Measurements from ENCODE around the gene SAP30L. TPM values are rescaled to one million over a fixed set of nuclear protein-coding genes. Genes with fewer than 3 reads are reported as not detected.
A peak's percentile ranks its signal among the peaks of the same experiment; 100 is the strongest.

Gene SAP30L
- total RNA-seq, 8 experiments from 2014 or later = 10.0 to 27.3 (median 16.7) TPM

- Histone ChIP-seq H3K4me3 (no peak overlapping the region), H3K4me1 (replicated peaks in 1 of 2) (no peaks in the 10 kb centered on the region), H3K27ac (no peak overlapping the region)
- in situ Hi-C loops (cut with MboI; ENCODE audit: low pct_unique_long_range_greater_than_20kb in 2 of 9, low sequenced_read_pairs in 9 of 9, unreplicated experiment in 9 of 9) = loop anchor here in 5 of 9 experiments (5.0 to 25.0 kb wide), 3 partner anchors 134 to 144 kb away; no protein-coding TSS in a partner anchor
- 0 to 100% (median 23%) methylated on average over 1 to 9 of the region's 18 CpGs for WGBS, 10 experiments
- peak; percentile 93 to 100 (median 98) for ATAC-seq (replicated peaks in 6 of 8)
Observed at GRCh38 chr5:154467655-154468354, 22.0 kb downstream of the SAP30L start.

GRCh38 chr5:154470137-154470536 is 24.3 kb downstream of the SAP30L start:
- WGBS, 10 experiments = 6 to 67% (median 41%) methylated on average over 2 of the region's 2 CpGs; no CpG with 5 or more reads in 1 of the 10 experiments
- in situ Hi-C loops (cut with MboI; ENCODE audit: low pct_unique_long_range_greater_than_20kb in 2 of 9, low sequenced_read_pairs in 9 of 9, unreplicated experiment in 9 of 9) = loop anchor here in 4 of 9 experiments (10.0 to 25.0 kb wide), 2 partner anchors 135 to 142 kb away; no protein-coding TSS in a partner anchor
- ATAC-seq (replicated peaks in 6 of 8) = no peak
- no peak overlapping the region for H3K4me3 ChIP-seq
- H3K4me1 ChIP-seq (replicated peaks in 1 of 2) = no peaks in the 10 kb centered on the region
- no peak overlapping the region for H3K27ac ChIP-seq

DNA sequence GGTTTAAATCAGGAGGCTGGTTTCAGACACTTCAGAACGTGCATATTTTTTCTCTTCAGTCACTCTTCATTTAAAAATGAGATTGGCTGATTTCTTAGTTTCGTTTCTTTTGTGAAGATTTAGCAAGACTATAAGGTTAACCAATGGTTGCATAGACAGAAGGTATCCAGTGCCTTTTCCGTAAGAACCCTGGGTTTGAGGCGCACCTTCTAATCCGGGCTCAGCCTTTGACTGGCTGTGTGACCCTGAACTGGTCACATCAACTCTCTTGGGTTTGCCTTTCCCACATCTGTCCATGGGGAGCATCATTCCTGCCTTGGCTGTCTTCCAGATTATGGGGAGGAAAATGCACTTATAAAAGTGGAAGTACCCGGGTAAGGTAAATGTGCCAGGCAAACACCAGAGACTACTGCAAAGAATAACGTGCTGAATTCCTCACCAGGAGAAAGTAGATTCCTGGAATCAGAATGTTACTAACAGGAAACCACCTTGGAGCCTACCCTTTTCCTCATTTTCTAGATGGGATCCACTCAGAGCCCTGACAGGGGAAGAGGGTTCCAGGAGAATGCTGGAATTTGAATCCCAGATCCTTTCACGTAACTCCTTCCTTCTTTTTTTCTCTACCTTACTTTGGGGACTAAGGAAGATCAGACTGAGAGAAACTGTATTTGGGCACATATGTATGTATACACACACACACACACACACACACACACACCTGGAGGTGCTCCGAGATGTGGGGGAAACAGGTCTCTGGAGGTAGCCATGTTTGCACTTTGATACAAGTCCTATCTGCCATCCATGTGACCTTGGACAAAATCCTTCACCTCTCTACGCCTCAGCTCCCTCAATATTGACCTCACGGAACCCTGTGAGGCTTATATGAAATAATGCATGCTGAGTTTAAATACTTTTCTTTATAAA is 25.4 kb downstream of the SAP30L start:
- 6 to 52% (median 15%) methylated on average over 3 to 11 of the region's 11 CpGs; no CpG with 5 or more reads in 2 of the 10 experiments for WGBS, 10 experiments
- Histone ChIP-seq H3K4me1 (replicated peaks in 1 of 2) (no peaks in the 10 kb centered on the region), H3K27ac (no peak overlapping the region), H3K4me3 (no peak overlapping the region)
- in situ Hi-C loops (cut with MboI; ENCODE audit: low pct_unique_long_range_greater_than_20kb in 2 of 9, low sequenced_read_pairs in 9 of 9, unreplicated experiment in 9 of 9) = loop anchor here in 4 of 9 experiments (10.0 to 25.0 kb wide), 2 partner anchors 134 to 141 kb away; no protein-coding TSS in a partner anchor
- no peak for ATAC-seq (replicated peaks in 6 of 8)

GRCh38 chr5:154472871-154473580 is 27.2 kb downstream of the SAP30L start:
- in situ Hi-C loops (cut with MboI; ENCODE audit: low pct_unique_long_range_greater_than_20kb in 2 of 9, low sequenced_read_pairs in 9 of 9, unreplicated experiment in 9 of 9) = loop anchor here in 4 of 9 experiments (10.0 to 25.0 kb wide), 2 partner anchors 132 to 139 kb away; no protein-coding TSS in a partner anchor
- no peak overlapping the region for H3K4me3 ChIP-seq
- no peak overlapping the region for H3K27ac ChIP-seq
- H3K4me1 ChIP-seq (replicated peaks in 1 of 2) = peaks cover 0 to 7% of the 10 kb centered on the region in 2 donors
- ATAC-seq (replicated peaks in 6 of 8) = no peak
- 0 to 42% (median 3%) methylated on average over 1 to 13 of the region's 35 CpGs for WGBS, 10 experiments

GRCh38 chr5:154473581-154474283 is 27.9 kb downstream of the SAP30L start:
- Histone ChIP-seq H3K4me3 (no peak overlapping the region), H3K27ac (no peak overlapping the region), H3K4me1 (replicated peaks in 1 of 2) (peaks cover 0 to 12% of the 10 kb centered on the region in 2 donors)
- in situ Hi-C loops (cut with MboI; ENCODE audit: low pct_unique_long_range_greater_than_20kb in 2 of 9, low sequenced_read_pairs in 9 of 9, unreplicated experiment in 9 of 9) = loop anchor here in 4 of 9 experiments (10.0 to 25.0 kb wide), 2 partner anchors 131 to 139 kb away; no protein-coding TSS in a partner anchor
- ATAC-seq (replicated peaks in 6 of 8) = no peak
- 0 to 80% (median 4%) methylated on average over 1 to 24 of the region's 40 CpGs; no CpG with 5 or more reads in 1 of the 10 experiments for WGBS, 10 experiments

GRCh38 chr5:154474396-154475334 is 28.9 kb downstream of the SAP30L start:
- Histone ChIP-seq H3K4me3 (no peak overlapping the region), H3K27ac (no peak overlapping the region), H3K4me1 (replicated peaks in 1 of 2) (peaks cover 0 to 12% of the 10 kb centered on the region in 2 donors)
- no peak for ATAC-seq (replicated peaks in 6 of 8)
- in situ Hi-C loops (cut with MboI; ENCODE audit: low pct_unique_long_range_greater_than_20kb in 2 of 9, low sequenced_read_pairs in 9 of 9, unreplicated experiment in 9 of 9) = loop anchor here in 7 of 9 experiments (10.0 to 25.0 kb wide), 2 partner anchors 130 to 138 kb away; no protein-coding TSS in a partner anchor
- 0 to 49% (median 23%) methylated on average over 1 to 17 of the region's 17 CpGs; no CpG with 5 or more reads in 1 of the 10 experiments for WGBS, 10 experiments

DNA sequence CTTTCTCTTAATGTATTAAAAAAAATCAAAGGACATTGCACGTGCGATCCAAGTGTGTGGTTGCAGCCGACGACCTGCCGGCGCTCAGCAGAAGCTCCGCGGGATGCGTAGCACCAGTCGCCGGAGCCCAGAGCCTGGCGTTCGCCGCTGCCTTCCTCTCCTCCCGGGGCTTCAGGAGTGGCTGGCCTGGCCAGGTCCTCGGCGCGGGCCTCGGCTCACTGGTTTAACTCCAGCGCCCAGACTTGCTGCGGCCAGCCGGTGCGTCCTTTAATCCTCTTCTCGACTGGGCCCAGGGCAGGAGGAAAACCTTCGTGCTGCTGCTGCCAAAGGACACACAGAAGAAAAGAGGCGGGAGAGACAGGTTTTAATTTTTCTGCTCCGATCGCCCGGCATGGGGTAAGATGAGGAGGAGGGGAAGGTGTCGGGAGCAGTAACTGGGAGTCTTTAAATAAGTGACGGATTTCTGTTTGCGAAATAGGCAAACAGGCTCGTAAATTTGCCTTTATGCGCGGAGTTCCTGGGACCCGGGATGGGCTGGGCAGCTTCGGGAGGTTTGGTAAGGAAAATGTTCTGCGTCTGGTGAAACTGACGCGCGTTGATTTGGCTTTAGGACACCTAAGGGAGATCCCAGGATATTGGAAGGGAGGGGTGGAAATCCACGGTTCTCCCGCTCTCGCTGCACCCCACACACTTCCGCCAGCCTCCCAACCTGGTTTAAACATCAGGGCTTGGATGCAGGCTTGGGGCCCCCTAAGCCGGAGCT is 30.0 kb downstream of the SAP30L start:
- 0 to 22% (median 5%) methylated on average over 1 to 22 of the region's 46 CpGs; no CpG with 5 or more reads in 2 of the 10 experiments for WGBS, 10 experiments
- in situ Hi-C loops (cut with MboI; ENCODE audit: low pct_unique_long_range_greater_than_20kb in 2 of 9, low sequenced_read_pairs in 9 of 9, unreplicated experiment in 9 of 9) = loop anchor here in 4 of 9 experiments (10.0 to 25.0 kb wide), 2 partner anchors 129 to 137 kb away; no protein-coding TSS in a partner anchor
- H3K27ac ChIP-seq = no peak overlapping the region
- H3K4me3 ChIP-seq = no peak overlapping the region
- peaks cover 0 to 12% of the 10 kb centered on the region in 2 donors for H3K4me1 ChIP-seq (replicated peaks in 1 of 2)
- no peak for ATAC-seq (replicated peaks in 6 of 8)

GRCh38 chr5:154476354-154477205 is 30.8 kb downstream of the SAP30L start:
- in situ Hi-C loops (cut with MboI; ENCODE audit: low pct_unique_long_range_greater_than_20kb in 2 of 9, low sequenced_read_pairs in 9 of 9, unreplicated experiment in 9 of 9) = loop anchor here in 4 of 9 experiments (10.0 to 25.0 kb wide), 2 partner anchors 128 to 136 kb away; no protein-coding TSS in a partner anchor
- ATAC-seq (replicated peaks in 6 of 8) = no peak
- 0 to 44% (median 3%) methylated on average over 2 to 15 of the region's 38 CpGs; no CpG with 5 or more reads in 3 of the 10 experiments for WGBS, 10 experiments
- no peak overlapping the region for H3K27ac ChIP-seq
- peaks cover 0 to 12% of the 10 kb centered on the region in 2 donors for H3K4me1 ChIP-seq (replicated peaks in 1 of 2)
- H3K4me3 ChIP-seq = no peak overlapping the region

DNA sequence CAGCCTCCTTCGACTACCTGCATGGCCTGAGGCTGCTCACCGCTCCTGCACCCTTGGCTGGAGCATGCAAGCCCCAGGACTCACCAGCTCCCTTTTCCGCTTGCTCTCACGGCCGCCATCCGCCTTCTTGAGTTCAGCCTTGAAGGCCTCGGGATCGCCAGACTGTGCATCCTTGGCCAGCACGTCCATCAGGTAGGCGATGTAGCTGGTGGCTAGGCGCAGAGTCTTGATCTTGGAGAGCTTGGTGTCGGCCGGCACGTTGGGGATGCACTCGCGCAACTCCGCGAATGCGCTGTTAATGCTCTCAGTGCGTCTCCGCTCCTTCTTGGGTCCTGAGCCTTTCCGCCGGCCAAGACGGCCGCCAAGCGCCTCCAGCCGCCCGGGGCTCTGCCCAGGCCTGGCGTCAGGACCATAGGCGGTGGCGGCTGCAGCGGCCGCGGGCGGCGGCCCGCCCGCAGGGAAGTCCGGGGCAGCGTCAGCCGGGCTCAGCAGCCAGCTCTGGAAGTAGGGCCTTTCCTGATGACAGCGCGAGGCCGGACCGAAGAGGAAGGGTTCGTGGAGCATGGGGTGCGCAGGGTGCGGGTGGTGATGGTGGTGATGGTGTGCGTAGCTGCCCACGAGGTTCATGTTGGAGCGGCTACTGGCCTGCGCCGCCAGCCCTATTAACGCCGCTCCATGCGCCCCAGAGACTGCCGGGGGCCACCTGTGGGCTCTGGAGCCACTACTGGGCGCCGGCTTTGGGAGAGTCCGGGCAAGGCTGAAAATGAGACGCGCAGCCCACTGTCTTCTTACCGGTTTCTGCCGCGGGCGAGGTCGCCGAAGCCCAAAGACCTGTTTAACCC is 31.8 kb downstream of the SAP30L start:
- Histone ChIP-seq H3K4me1 (replicated peaks in 1 of 2) (peaks cover 2 to 15% of the 10 kb centered on the region in 2 donors), H3K4me3 (peak overlapping the region in 4 of 5 donors; percentile 3 to 25 (median 16)), H3K27ac (no peak overlapping the region)
- WGBS, 10 experiments = 0 to 50% (median 2%) methylated on average over 2 to 20 of the region's 68 CpGs; no CpG with 5 or more reads in 4 of the 10 experiments
- in situ Hi-C loops (cut with MboI; ENCODE audit: low pct_unique_long_range_greater_than_20kb in 2 of 9, low sequenced_read_pairs in 9 of 9, unreplicated experiment in 9 of 9) = loop anchor here in 4 of 9 experiments (10.0 to 25.0 kb wide), 2 partner anchors 127 to 135 kb away; no protein-coding TSS in a partner anchor
- ATAC-seq (replicated peaks in 6 of 8) = peak; percentile 48 to 85 (median 57)
